PC-3 (cell line): ENCODE results near the gene MRAS. TPM values are rescaled to one million over a fixed set of nuclear protein-coding genes. Genes with fewer than 3 reads are reported as not detected.

Experiments
- ATAC-seq: fragments of 200-7000 bp; cut with Tn5 transposase; 2 replicates; pipeline ENCODE4 v1.9.1; 2020; ENCODE audit warnings: mild to moderate bottlenecking, moderate library complexity
- BruUV-seq: library from RNA; stranded (reverse); fragments of 400-500 nt; replicated peaks from 2 replicates; lab custom pipeline; 2021; lab: Mats Ljungman, UMichigan
- CTCF ChIA-PET: fragments of 300-600 bp; sonication (Branson Sonifier 250); formaldehyde crosslinking; loops from one replicate; lab custom pipeline; 2022; ENCODE audit warnings: antibody characterized with exemption; lab: Charles Lee
- POLR2A ChIA-PET: fragments of 300-600 bp; sonication (Branson Sonifier 250); formaldehyde crosslinking; loops from one replicate; lab custom pipeline; 2022; ENCODE audit warnings: antibody characterized with exemption; ENCODE audit not compliant: unreplicated experiment; lab: Charles Lee
- DNase-seq: peaks from one replicate; pipeline ENCODE4 v3.0.0-alpha.2; 2015
- H2AFZ ChIP-seq: fragments of 300-600 bp; sonication (generic); 2 replicates; pipeline ENCODE4 v1.6.0; 2016; ENCODE audit warnings: antibody characterized with exemption, low read length
- H3F3A ChIP-seq: fragments of 300-600 bp; sonication (generic); one replicate; pipeline ENCODE4 v1.6.0; 2017; ENCODE audit warnings: antibody characterized with exemption, low read length, control low read depth, mild to moderate bottlenecking; ENCODE audit not compliant: unreplicated experiment
- H3K27ac ChIP-seq: fragments of 300-600 bp; sonication (generic); 2 replicates; pipeline ENCODE4 v1.5.1; 2016; ENCODE audit warnings: mild to moderate bottlenecking, low read length
- H3K27me3 ChIP-seq: fragments of 300-600 bp; sonication (generic); 2 replicates; pipeline ENCODE4 v1.6.1; 2016; ENCODE audit warnings: low read length, mixed read lengths
- H3K36me3 ChIP-seq: fragments of 300-600 bp; sonication (generic); 2 replicates; pipeline ENCODE4 v1.6.1; 2016; ENCODE audit warnings: low read depth, mixed run types, low read length, mixed read lengths
- H3K4me1 ChIP-seq: fragments of 300-600 bp; sonication (generic); 2 replicates; pipeline ENCODE4 v1.5.1; 2016; ENCODE audit warnings: low read length; ENCODE audit not compliant: insufficient read depth
- H3K4me2 ChIP-seq: fragments of 300-600 bp; sonication (generic); 2 replicates; pipeline ENCODE4 v1.6.0; 2016; ENCODE audit warnings: low read length
- H3K4me3 ChIP-seq: fragments of 300-600 bp; sonication (generic); 2 replicates; pipeline ENCODE4 v1.5.1; 2016; ENCODE audit warnings: mild to moderate bottlenecking, low read length, mixed read lengths
- H3K79me2 ChIP-seq: fragments of 300-600 bp; sonication (generic); 2 replicates; pipeline ENCODE4 v1.6.1; 2017; ENCODE audit warnings: low read length, mixed read lengths
- H3K9ac ChIP-seq: fragments of 300-600 bp; sonication (generic); 2 replicates; pipeline ENCODE4 v1.6.0; 2016; ENCODE audit warnings: mild to moderate bottlenecking, low read length
- H3K9me2 ChIP-seq: fragments of 300-600 bp; sonication (generic); replicated peaks from 2 replicates; pipeline ENCODE4 v1.6.1; 2016; ENCODE audit warnings: mixed run types, low read length, mixed read lengths
- H3K9me3 ChIP-seq: fragments of 300-600 bp; sonication (generic); 2 replicates; pipeline ENCODE4 v1.6.1; 2016; ENCODE audit warnings: low read length, mixed read lengths
- H4K20me1 ChIP-seq: fragments of 300-600 bp; sonication (generic); 2 replicates; pipeline ENCODE4 v1.6.1; 2016; ENCODE audit warnings: low read length, mixed read lengths
- EZH2 ChIP-seq: fragments of 300-600 bp; sonication (generic); IDR thresholded peaks from one replicate; pipeline ENCODE4 v1.6.1; 2017; ENCODE audit warnings: antibody characterized with exemption, mild to moderate bottlenecking, low read length; ENCODE audit not compliant: unreplicated experiment
- EZH2phosphoT487 ChIP-seq: fragments of 300-600 bp; sonication (generic); IDR thresholded peaks from 2 replicates; pipeline ENCODE4 v1.6.1; 2018; ENCODE audit warnings: mild to moderate bottlenecking, antibody characterized with exemption, low read length, borderline replicate concordance
- intact Hi-C: fragments of 100-400 bp; cut with micrococcal nuclease; formaldehyde crosslinking; loops from 2 replicates; pipeline ENCODE4 v1.9.0; 2023
- total RNA-seq: library from RNA; depleted of rRNA; stranded (reverse); fragments of >200 nt; gene quantifications from 2 replicates; pipeline ENCODE4 v1.2.3, GENCODE V29; 2014
- TF ChIP-seq, protein P1 (sequence below): fragments of 300-600 bp; sonication (generic); conservative IDR thresholded peaks from 2 replicates; pipeline ENCODE4 v1.5.1; 2017; ENCODE audit warnings: antibody characterized with exemption, low read depth, mild to moderate bottlenecking, low read length

MRAS gene
- total RNA-seq, 1 experiment from 2014 or later: 2.8 TPM

DNA sequence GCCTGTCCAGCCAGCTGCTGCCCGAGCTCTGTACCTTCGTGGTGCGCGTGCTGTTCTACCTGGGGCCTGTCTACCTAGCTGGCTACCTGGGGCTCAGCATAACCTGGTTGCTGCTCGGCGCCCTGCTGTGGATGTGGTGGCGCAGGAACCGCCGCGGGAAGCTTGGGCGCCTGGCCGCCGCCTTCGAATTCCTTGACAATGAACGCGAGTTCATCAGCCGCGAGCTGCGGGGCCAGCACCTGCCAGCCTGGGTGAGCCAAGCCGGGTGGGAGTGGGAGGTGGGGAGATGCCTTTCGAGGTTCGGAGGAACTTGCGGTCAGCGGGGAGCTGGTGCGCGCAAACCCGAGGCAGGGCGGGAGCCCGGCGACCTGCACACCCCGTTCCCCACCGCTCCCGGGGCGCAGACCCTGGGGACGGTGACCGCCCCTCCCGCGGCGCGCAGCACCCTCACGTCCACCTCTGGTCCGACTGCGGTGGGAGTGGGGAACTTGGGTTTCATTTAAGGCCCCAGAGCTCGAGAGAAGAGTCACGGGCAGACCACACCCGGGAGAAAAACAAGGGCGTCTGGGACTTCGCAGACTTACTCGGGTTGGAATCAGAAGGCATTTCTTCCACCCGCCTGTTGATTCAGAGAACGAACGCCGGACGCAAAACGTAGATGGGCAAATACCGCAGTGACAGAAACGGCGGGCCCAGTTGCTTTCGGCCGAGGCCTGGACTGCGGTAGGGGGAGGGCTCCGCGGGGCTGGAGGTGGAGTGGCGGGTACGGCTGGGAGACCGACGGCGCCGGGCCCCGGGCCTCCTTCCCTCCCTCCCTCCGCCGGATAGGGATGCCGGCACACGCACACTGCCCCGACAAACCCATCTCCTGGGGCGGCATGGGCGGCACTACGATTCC lies 86.7 kb downstream of the MRAS start:
- peak overlapping the region; percentile 75; the same call in 1 of the 2 replicates for H2AFZ ChIP-seq
- H3K9me2 ChIP-seq: no peaks in the 10 kb centered on the region
- no peak overlapping the region for H3K9ac ChIP-seq
- peak overlapping the region; percentile 61 for H3K4me3 ChIP-seq
- POLR2A ChIA-PET: no interaction called here
- intact Hi-C loops: no loop called here
- no peaks in the 10 kb centered on the region for H3F3A ChIP-seq
- DNase-seq (no peak), ATAC-seq (peak; percentile 55)
- H3K27me3 ChIP-seq: no peaks in the 10 kb centered on the region
- CTCF ChIA-PET: no interaction called here
- H3K4me2 ChIP-seq: peak overlapping the region; percentile 84
- no peak for TF ChIP-seq EZH2phosphoT487
- no peak for TF ChIP-seq EZH2
- TF ChIP-seq, protein P1, sequence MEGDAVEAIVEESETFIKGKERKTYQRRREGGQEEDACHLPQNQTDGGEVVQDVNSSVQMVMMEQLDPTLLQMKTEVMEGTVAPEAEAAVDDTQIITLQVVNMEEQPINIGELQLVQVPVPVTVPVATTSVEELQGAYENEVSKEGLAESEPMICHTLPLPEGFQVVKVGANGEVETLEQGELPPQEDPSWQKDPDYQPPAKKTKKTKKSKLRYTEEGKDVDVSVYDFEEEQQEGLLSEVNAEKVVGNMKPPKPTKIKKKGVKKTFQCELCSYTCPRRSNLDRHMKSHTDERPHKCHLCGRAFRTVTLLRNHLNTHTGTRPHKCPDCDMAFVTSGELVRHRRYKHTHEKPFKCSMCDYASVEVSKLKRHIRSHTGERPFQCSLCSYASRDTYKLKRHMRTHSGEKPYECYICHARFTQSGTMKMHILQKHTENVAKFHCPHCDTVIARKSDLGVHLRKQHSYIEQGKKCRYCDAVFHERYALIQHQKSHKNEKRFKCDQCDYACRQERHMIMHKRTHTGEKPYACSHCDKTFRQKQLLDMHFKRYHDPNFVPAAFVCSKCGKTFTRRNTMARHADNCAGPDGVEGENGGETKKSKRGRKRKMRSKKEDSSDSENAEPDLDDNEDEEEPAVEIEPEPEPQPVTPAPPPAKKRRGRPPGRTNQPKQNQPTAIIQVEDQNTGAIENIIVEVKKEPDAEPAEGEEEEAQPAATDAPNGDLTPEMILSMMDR: no peak
- H3K4me1 ChIP-seq: peaks cover 6% of the 10 kb centered on the region; the same call in 1 of the 2 replicates
- H3K27ac ChIP-seq: no peak overlapping the region
- BruUV-seq: no TSS peak
- no peaks in the 10 kb centered on the region for H3K36me3 ChIP-seq
- H3K79me2 ChIP-seq: no peaks in the 10 kb centered on the region
- no peaks in the 10 kb centered on the region for H4K20me1 ChIP-seq
- H3K9me3 ChIP-seq: no peaks in the 10 kb centered on the region

DNA sequence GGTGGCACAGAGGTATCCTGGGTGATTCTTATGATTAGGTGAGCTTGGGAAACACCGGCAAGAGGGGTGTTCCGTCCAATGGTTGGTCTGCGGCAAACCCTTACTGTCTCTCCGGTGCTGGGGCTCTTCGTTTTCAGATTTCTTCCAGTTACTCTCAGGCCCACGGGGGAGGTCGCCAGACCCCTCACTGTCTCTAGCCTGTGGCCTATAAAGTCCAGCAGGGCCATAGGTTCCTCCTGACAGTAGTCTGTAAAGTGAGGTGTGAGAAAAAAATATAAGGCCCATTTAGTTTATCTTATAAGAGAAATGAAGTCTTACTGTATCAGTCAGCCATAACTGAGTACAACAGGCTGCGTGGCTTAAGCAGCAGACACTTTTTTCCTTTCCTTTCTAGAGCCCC lies 87.5 kb downstream of the MRAS start:
- no peak for ATAC-seq
- POLR2A ChIA-PET: no interaction called here
- Histone ChIP-seq H3K27me3 (no peaks in the 10 kb centered on the region), H3K4me1 (peaks cover 6% of the 10 kb centered on the region; the same call in 1 of the 2 replicates), H3K79me2 (no peaks in the 10 kb centered on the region), H3K4me2 (no peak overlapping the region), H3K36me3 (no peaks in the 10 kb centered on the region), H3F3A (no peaks in the 10 kb centered on the region), H3K9me2 (no peaks in the 10 kb centered on the region), H3K9me3 (no peaks in the 10 kb centered on the region), H3K4me3 (no peak overlapping the region), H2AFZ (no peak overlapping the region), H3K9ac (no peak overlapping the region), H4K20me1 (no peaks in the 10 kb centered on the region), H3K27ac (no peak overlapping the region)
- no TSS peak for BruUV-seq
- TF ChIP-seq EZH2phosphoT487: no peak
- no peak for TF ChIP-seq EZH2
- TF ChIP-seq, protein P1: no peak
- CTCF ChIA-PET: no interaction called here
- intact Hi-C loops: no loop called here
- DNase-seq: no peak

DNA sequence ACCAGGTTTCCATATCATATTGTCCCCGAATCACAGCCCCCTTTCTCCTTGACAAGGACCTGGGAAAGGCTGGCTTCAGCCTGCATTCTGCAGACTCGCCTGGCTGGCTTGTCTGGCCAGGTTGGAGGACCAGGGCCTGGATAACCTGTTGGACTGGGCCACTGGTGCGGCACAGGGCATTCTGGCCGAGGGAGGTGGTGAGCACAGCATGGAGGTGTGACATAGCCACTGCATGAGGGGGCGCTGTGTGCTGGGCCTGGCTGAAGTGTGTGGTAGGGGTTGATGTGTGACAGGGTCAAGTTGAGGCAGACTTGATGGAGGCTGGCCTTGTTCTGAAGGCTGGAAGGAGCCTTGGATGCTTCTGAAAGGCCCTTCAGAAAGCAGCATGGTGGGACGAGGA lies 88.9 kb downstream of the MRAS start:
- TF ChIP-seq EZH2phosphoT487 (no peak), EZH2 (no peak)
- TF ChIP-seq, protein P1: no peak
- no peak for DNase-seq
- CTCF ChIA-PET: no interaction called here
- POLR2A ChIA-PET: no interaction called here
- no peak for ATAC-seq
- H3K4me1 ChIP-seq: peaks cover 11% of the 10 kb centered on the region
- H3K4me2 ChIP-seq: no peak overlapping the region
- H3K27ac ChIP-seq: no peak overlapping the region
- H3K9ac ChIP-seq: no peak overlapping the region
- no peaks in the 10 kb centered on the region for H3K36me3 ChIP-seq
- H3K4me3 ChIP-seq: no peak overlapping the region
- no peaks in the 10 kb centered on the region for H3K9me2 ChIP-seq
- BruUV-seq: no TSS peak
- H4K20me1 ChIP-seq: no peaks in the 10 kb centered on the region
- no peaks in the 10 kb centered on the region for H3K9me3 ChIP-seq
- H3F3A ChIP-seq: no peaks in the 10 kb centered on the region
- intact Hi-C loops: no loop called here
- H3K79me2 ChIP-seq: no peaks in the 10 kb centered on the region
- H2AFZ ChIP-seq: no peak overlapping the region
- H3K27me3 ChIP-seq: no peaks in the 10 kb centered on the region
